GM06990 (cell line): ENCODE data around the gene YBEY.

Source experiments
- DNase-seq: peaks from one replicate; pipeline ENCODE4 v3.0.0-alpha.2; 2011; ENCODE audit not compliant: insufficient read length; ENCODE audit errors: extremely low read depth
- H3K27me3 ChIP-seq: replicated peaks from 2 replicates; pipeline ENCODE4 v1.6.0; 2011; ENCODE audit warnings: low read length; ENCODE audit not compliant: control insufficient read depth, insufficient read depth
- H3K36me3 ChIP-seq: 2 replicates; pipeline ENCODE4 v1.5.1; 2011; ENCODE audit warnings: low read length; ENCODE audit not compliant: control insufficient read depth, insufficient read depth
- H3K4me3 ChIP-seq: replicated peaks from 2 replicates; pipeline ENCODE4 v1.5.1; 2011; ENCODE audit warnings: low read depth, mild to moderate bottlenecking, control low read depth, low read length
- TF ChIP-seq, protein P1 (sequence below): IDR thresholded peaks from 2 replicates; pipeline ENCODE4 v1.5.1; 2011; ENCODE audit warnings: low read length, control low read depth, mild to moderate bottlenecking, inconsistent platforms; ENCODE audit not compliant: insufficient read depth, poor library complexity, severe bottlenecking

YBEY gene

DNA sequence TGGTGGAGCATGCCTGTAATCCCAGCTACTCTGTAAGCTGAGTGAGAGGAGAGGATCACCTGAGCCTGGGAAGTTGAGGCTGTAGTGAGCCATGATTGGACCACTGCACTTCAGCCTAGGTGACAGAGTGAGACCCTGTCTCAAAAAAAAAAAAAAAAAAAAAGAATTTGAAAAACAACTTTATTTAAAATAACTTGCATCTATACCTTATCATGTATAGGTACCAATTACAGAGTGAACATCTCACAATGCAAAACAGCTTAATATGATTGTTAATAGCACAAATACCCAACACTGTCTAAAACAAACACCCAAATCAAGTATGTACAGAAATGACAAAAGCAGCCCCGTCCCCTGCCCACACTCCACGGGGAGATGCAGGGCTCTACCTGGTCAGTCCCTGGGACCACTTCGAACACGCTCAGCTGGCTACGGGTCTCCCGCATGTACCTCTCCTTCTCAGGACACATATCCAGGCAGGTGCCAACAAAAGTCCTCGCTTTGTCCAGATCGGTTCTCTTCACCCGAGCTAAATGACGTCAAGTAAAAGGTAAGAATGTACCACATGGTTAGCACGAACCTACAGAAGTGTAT, 11.2 kb upstream of the YBEY start:
- Histone ChIP-seq H3K4me3 (no peak overlapping the region), H3K36me3 (peaks cover 32% of the 10 kb centered on the region), H3K27me3 (no peaks in the 10 kb centered on the region)
- DNase-seq = no peak
- TF ChIP-seq, protein P1, sequence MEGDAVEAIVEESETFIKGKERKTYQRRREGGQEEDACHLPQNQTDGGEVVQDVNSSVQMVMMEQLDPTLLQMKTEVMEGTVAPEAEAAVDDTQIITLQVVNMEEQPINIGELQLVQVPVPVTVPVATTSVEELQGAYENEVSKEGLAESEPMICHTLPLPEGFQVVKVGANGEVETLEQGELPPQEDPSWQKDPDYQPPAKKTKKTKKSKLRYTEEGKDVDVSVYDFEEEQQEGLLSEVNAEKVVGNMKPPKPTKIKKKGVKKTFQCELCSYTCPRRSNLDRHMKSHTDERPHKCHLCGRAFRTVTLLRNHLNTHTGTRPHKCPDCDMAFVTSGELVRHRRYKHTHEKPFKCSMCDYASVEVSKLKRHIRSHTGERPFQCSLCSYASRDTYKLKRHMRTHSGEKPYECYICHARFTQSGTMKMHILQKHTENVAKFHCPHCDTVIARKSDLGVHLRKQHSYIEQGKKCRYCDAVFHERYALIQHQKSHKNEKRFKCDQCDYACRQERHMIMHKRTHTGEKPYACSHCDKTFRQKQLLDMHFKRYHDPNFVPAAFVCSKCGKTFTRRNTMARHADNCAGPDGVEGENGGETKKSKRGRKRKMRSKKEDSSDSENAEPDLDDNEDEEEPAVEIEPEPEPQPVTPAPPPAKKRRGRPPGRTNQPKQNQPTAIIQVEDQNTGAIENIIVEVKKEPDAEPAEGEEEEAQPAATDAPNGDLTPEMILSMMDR = no peak

DNA sequence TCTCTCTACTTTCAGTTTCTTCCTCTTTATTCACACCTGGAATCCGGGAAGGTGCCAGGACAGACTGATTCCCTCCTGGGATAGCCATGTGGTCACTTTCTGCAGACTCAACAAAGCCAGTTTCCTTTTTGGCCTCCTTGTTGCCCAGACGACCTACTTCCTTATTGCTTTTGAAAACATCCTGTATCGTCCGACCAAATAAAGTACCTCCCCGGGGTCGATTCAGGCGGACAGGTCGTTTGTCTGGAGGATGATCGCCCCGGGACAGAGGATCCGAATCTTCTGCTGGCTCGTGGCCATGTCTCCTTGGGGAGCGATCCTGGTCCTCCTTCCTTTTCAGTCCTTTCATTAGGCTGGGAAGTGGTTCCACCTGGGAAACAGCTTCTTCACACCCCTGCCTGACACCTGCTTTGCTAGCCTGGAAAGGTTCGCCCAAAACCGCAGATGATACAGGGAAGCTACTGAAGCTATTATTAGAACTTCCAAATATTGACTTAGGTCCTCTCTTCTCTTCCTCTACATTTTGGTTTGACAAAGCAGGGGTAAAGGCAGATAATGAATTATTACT, 2.0 kb upstream of the YBEY start:
- Histone ChIP-seq H3K4me3 (peak overlapping the region; percentile 20; the same call in 1 of the 2 replicates), H3K36me3 (peaks cover 19% of the 10 kb centered on the region), H3K27me3 (no peaks in the 10 kb centered on the region)
- TF ChIP-seq, protein P1 = no peak
- no peak for DNase-seq

DNA sequence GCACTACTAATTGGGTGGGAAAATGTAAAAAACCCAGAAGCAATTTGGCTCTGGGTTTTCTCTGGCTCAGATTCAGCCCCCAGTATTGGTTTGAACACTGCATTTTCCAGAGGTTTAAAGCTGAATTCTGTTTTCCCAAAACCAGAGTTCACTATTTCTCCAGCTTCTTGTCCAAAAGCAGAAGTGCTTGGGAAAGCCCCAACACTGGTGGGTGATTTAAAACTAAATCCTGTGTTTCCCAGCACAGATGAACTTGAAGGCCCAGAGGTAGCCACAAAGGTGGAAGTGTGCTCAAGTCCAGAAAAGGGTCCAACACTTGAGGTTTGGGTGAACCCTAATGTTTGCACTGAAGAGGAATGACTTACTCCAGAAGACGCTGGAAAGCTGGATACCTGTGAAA, 1.4 kb upstream of the YBEY start:
- Histone ChIP-seq H3K36me3 (peaks cover 14% of the 10 kb centered on the region), H3K4me3 (peak overlapping the region; percentile 87), H3K27me3 (no peaks in the 10 kb centered on the region)
- no peak for DNase-seq
- TF ChIP-seq, protein P1 = no peak

DNA sequence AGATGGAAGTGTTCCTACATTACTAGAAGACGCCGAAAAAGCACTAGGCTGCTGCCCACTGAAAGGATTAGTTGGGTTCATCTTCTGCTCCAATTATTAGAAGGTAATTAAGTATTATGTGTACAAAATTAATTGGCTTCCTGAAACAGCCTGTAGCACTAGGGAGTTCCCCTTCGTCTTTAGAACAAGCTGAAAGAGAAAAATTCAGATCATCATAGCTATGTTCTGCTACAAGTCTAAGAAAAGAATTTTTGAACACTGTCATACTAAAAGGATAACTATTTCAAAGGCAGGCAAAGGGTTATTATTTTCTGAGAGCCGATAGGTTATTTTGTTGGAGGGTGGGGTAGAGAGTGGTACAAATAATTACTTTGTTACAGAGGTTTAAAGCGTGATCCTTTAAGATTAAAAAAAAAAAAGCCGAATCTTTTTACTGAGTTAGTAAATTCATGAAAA, 908 bp upstream of the YBEY start, which contains the start of gene MCM3AP:
MCM3AP (minus strand) TSS at position 406 of the 456 bp plus-strand sequence; CDS start at position 81, 325 bp downstream.
- Histone ChIP-seq H3K4me3 (peak within 1 kb of the TSS; percentile 87), H3K27me3 (no peaks in the 10 kb centered on the region), H3K36me3 (peaks cover 12% of the 10 kb centered on the region)
- TF ChIP-seq, protein P1 = no peak
- no peak for DNase-seq

DNA sequence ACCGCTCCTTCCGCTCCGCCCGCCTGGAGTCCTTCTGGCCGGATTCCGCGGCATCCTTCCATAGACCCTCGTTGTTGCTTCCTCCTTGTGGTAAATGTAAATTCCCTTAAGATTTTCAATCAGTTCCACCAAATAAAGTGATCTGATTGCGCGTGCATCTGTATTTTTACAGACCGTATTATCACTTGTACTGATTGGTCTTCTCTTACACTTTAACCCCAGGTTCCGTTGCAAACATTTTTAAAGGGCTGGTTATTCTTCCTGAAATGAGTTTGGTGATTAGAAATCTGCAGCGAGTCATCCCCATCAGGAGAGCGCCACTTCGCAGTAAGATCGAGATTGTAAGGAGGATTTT, 483 bp downstream of the YBEY start:
- no peak for DNase-seq
- Histone ChIP-seq H3K27me3 (no peaks in the 10 kb centered on the region), H3K4me3 (peak overlapping the region; percentile 87), H3K36me3 (peaks cover 16% of the 10 kb centered on the region)
- TF ChIP-seq, protein P1 = no peak
